Stimulated activated CD8-positive, alpha-beta memory T cell treated with anti-CD3 and anti-CD28 coated beads, Interleukin-12 subunit alpha, Interleukin-12 subunit beta, amount 100 ng/mL, for 1 hour (primary cell): ENCODE measurements around the gene RPTN.

ENCODE experiments used
- DNase-seq: peaks from one replicate; pipeline ENCODE4 v3.0.0-alpha.2; 2020; ENCODE audit warnings: low read depth

RPTN gene

GRCh38 chr1:152111515-152111968 lies 47.5 kb downstream of the RPTN start:
- no peak for DNase-seq

GRCh38 chr1:152110860-152111514 lies 48.0 kb downstream of the RPTN start:
- no peak for DNase-seq

- no peak for DNase-seq
These were observed 48.6 kb downstream of the RPTN start for GRCh38 chr1:152110365-152110859.

- no peak for DNase-seq
These were observed 49.1 kb downstream of the RPTN start for GRCh38 chr1:152109998-152110294.

GRCh38 chr1:152109231-152109997 lies 49.6 kb downstream of the RPTN start:
- no peak for DNase-seq

- no peak for DNase-seq
These were observed 50.2 kb downstream of the RPTN start for GRCh38 chr1:152108882-152109222.

- DNase-seq: no peak
These were observed 50.8 kb downstream of the RPTN start for GRCh38 chr1:152107984-152108881.

GRCh38 chr1:152107031-152107983 lies 51.7 kb downstream of the RPTN start:
- no peak for DNase-seq

- DNase-seq: no peak
These were observed 54.2 kb downstream of the RPTN start for GRCh38 chr1:152104854-152105253.
